HEK293 (cell line): ENCODE results near the gene EIF5A.

Experiments
- GLIS2 ChIP-seq: fragments of 450-650 bp; formaldehyde crosslinking; IDR thresholded peaks from 2 replicates; pipeline ENCODE4 v1.5.1; 2016; ENCODE audit warnings: missing biosample characterization, missing genetic modification characterization
- KLF17 ChIP-seq: fragments of 450-650 bp; formaldehyde crosslinking; IDR thresholded peaks from 2 replicates; pipeline ENCODE4 v1.5.1; 2016; ENCODE audit warnings: missing biosample characterization, missing genetic modification characterization
- OVOL3 ChIP-seq: fragments of 450-650 bp; formaldehyde crosslinking; IDR thresholded peaks from 2 replicates; pipeline ENCODE4 v1.5.1; 2016; ENCODE audit warnings: missing biosample characterization, missing genetic modification characterization
- PRDM10 ChIP-seq: fragments of 450-650 bp; formaldehyde crosslinking; IDR thresholded peaks from 2 replicates; pipeline ENCODE4 v1.5.1; 2016; ENCODE audit warnings: missing biosample characterization, missing genetic modification characterization
- REST ChIP-seq: fragments of 450-650 bp; formaldehyde crosslinking; IDR thresholded peaks from 2 replicates; pipeline ENCODE4 v1.5.1; 2016; ENCODE audit warnings: missing biosample characterization, missing genetic modification characterization
- ZBTB10 ChIP-seq: fragments of 450-650 bp; formaldehyde crosslinking; IDR thresholded peaks from 2 replicates; pipeline ENCODE4 v1.5.1; 2016; ENCODE audit warnings: missing biosample characterization, missing genetic modification characterization
- ZBTB17 ChIP-seq: fragments of 450-650 bp; formaldehyde crosslinking; IDR thresholded peaks from 2 replicates; pipeline ENCODE4 v1.5.1; 2016; ENCODE audit warnings: missing biosample characterization, missing genetic modification characterization
- ZBTB21 ChIP-seq: fragments of 450-650 bp; formaldehyde crosslinking; IDR thresholded peaks from 2 replicates; pipeline ENCODE4 v1.5.1; 2017; ENCODE audit warnings: missing biosample characterization, missing genetic modification characterization
- ZBTB6 ChIP-seq: fragments of 450-650 bp; formaldehyde crosslinking; IDR thresholded peaks from 2 replicates; pipeline ENCODE4 v1.5.1; 2017; ENCODE audit warnings: missing biosample characterization, missing genetic modification characterization
- ZNF133 ChIP-seq: fragments of 450-650 bp; formaldehyde crosslinking; IDR thresholded peaks from 2 replicates; pipeline ENCODE4 v1.5.1; 2016; ENCODE audit warnings: missing biosample characterization, missing genetic modification characterization
- ZNF324 ChIP-seq: fragments of 450-650 bp; formaldehyde crosslinking; IDR thresholded peaks from 2 replicates; pipeline ENCODE4 v1.5.1; 2016; ENCODE audit warnings: missing biosample characterization, missing genetic modification characterization
- ZNF449 ChIP-seq: fragments of 450-650 bp; formaldehyde crosslinking; IDR thresholded peaks from 2 replicates; pipeline ENCODE4 v1.5.1; 2017; ENCODE audit warnings: missing biosample characterization, mild to moderate bottlenecking, missing genetic modification characterization, moderate library complexity
- ZNF501 ChIP-seq: fragments of 450-650 bp; formaldehyde crosslinking; IDR thresholded peaks from 2 replicates; pipeline ENCODE4 v1.5.1; 2016; ENCODE audit warnings: missing biosample characterization, missing genetic modification characterization
- ZNF518A ChIP-seq: fragments of 450-650 bp; formaldehyde crosslinking; conservative IDR thresholded peaks from 2 replicates; pipeline ENCODE4 v1.5.1; 2016; ENCODE audit warnings: low read depth, missing biosample characterization, missing genetic modification characterization
- ZSCAN30 ChIP-seq: fragments of 450-650 bp; IDR thresholded peaks from 2 replicates; pipeline ENCODE4 v1.5.1; 2018; ENCODE audit warnings: missing biosample characterization, mild to moderate bottlenecking, missing genetic modification characterization, moderate library complexity

EIF5A gene

GRCh38 chr17:7314719-7315569 lies 7.5 kb downstream of the EIF5A start, which contains the start of gene GPS2 (continued):
- TF ChIP-seq ZNF449 (tag by site-specific recombination) (peak; percentile 45; the same call in 1 of the 2 replicates), ZSCAN30 (tag by site-specific recombination) (peak; percentile 61; the same call in 1 of the 2 replicates), ZNF133 (tag by site-specific recombination) (no peak), ZNF324 (tag by site-specific recombination) (no peak), OVOL3 (tag by site-specific recombination) (peak; percentile 41; the same call in 1 of the 2 replicates), KLF17 (tag by site-specific recombination) (peak; percentile 62; the same call in 1 of the 2 replicates), ZBTB17 (tag by site-specific recombination) (peak; percentile 46; the same call in 1 of the 2 replicates), GLIS2 (tag by site-specific recombination) (0 out of 2 replicates have a peak, but pooled peaks have one; percentile 28), ZNF518A (tag by site-specific recombination) (peak; percentile 86), ZBTB6 (tag by site-specific recombination) (peak; percentile 96), PRDM10 (tag by site-specific recombination) (peak; percentile 15; the same call in 1 of the 2 replicates), ZNF501 (tag by site-specific recombination) (peak; percentile 63; the same call in 1 of the 2 replicates), REST (tag by site-specific recombination) (peak; percentile 99), ZBTB21 (tag by site-specific recombination) (peak; percentile 65), ZBTB10 (tag by site-specific recombination) (peak; percentile 34; the same call in 1 of the 2 replicates)
